NCI-H2227 (cell line): Measurements from ENCODE around the gene FOXO3.

Experiments
- DNase-seq: peaks from one replicate; lab custom pipeline; 2025; ENCODE audit not compliant: unreplicated experiment; lab: John Stamatoyannopoulos, UW

FOXO3 gene

DNA sequence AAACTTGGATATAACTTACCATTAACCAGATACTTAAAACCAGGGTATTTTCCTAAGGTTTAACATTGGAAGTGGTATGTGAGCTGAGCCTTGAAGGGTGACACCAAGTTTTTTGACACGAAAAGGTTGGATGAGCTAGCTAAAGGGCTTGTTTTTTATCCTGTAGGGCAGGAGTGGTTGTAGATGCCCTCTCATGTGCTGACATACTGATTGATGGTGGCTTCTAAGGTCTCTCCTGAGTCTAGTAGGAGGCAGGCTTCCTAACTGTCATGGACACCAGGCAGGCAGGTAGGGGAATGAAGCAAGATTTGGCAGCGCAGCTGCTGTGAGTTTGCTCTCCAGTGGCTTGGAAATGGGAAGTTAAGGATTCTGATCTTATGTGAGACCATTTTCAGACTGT lies 66.1 kb downstream of the FOXO3 start:
- DNase-seq: no peak

- no peak for DNase-seq
These were observed 67.2 kb downstream of the FOXO3 start for GRCh38 chr6:108627692-108628550.

GRCh38 chr6:108630050-108630714 lies 69.5 kb downstream of the FOXO3 start:
- DNase-seq: no peak

GRCh38 chr6:108632441-108632840 lies 71.7 kb downstream of the FOXO3 start:
- no peak for DNase-seq

DNA sequence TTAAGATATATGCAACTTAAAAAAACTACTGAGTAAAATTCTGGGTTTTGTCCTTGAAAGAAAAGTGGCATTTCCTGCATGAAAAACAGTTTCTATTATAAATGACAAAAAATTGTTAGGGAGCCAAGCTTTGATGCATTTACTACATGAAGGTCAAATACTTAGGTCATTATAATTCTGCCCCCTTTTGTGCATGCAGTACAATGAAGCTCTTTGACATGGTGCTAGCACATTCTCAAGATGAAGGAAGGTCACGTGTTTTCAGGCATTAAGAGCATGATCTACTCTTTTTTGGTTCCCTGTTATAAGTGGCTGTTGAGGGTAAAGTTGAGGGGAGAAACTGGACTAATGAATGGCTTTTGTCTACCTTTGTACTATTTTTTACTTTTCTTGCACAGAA lies 72.7 kb downstream of the FOXO3 start:
- DNase-seq: no peak

- no peak for DNase-seq
These were observed 74.9 kb downstream of the FOXO3 start for GRCh38 chr6:108635505-108636226.

- no peak for DNase-seq
These were observed 77.2 kb downstream of the FOXO3 start for GRCh38 chr6:108637963-108638362.

- no peak for DNase-seq
These were observed 78.3 kb downstream of the FOXO3 start for GRCh38 chr6:108638993-108639392.

DNA sequence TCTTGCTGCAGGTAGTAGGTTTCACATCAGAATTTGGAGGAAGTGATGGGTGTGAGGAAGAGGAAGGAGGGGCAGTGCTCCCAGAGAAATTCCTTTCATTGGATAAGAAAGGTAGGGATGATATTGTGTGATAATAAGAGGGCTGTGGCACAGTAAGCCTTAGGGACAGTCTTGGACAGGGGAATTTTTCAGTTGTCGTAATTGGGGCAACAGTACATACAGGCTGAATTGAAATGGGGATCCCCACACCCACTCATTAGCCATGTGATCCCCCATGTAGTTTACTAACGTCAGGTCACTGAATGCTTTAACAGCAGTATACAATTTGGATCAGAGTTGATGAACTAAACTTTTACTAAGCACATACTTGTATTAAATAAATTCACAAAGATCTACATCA lies 79.4 kb downstream of the FOXO3 start:
- DNase-seq: no peak

DNA sequence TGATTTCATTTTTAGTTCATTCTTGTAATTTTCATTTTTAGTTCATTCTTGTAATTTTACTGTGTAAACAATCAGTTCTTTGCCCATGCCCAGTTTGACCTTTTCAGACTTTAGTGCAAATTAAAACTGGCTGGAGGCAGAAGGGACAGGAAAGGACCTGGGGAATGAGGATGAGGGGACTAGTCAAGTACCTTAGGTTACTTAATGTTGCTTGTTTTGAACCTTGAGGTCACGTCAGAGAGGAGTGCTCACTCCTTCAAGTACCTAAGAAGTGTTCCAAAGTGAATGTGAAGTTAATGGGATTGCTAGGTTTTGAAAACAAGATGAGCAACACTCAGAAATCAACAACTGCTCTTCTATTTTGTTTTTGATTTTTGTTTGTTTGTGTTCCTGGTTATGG lies 82.5 kb downstream of the FOXO3 start:
- no peak for DNase-seq

- no peak for DNase-seq
These were observed 83.5 kb downstream of the FOXO3 start for GRCh38 chr6:108644252-108644651.

DNA sequence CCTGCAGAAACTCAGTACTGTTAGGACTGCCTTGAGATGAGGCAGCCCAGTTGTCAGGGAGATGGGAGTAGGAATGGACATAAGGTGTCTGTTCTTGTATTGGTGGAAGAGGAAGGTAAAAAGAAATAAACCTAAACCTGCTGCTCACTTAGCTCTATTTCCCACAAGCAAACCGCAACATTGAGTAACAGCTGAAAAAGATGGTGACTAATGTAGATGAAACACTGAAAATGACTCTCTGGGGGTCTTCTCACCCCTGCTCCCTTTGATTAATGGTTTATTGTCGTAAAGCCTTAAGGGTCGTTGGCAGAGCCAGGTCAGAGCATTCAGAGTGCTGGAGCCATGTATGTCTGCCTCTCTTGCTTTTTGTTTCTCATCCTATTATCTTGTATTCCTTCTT lies 87.5 kb downstream of the FOXO3 start:
- no peak for DNase-seq

GRCh38 chr6:108650325-108650724 lies 89.6 kb downstream of the FOXO3 start:
- DNase-seq: no peak

GRCh38 chr6:108650781-108651180 lies 90.1 kb downstream of the FOXO3 start:
- DNase-seq: no peak

- DNase-seq: no peak
These were observed 90.9 kb downstream of the FOXO3 start for GRCh38 chr6:108651340-108652227.

GRCh38 chr6:108652375-108652774 lies 91.7 kb downstream of the FOXO3 start:
- DNase-seq: no peak

DNA sequence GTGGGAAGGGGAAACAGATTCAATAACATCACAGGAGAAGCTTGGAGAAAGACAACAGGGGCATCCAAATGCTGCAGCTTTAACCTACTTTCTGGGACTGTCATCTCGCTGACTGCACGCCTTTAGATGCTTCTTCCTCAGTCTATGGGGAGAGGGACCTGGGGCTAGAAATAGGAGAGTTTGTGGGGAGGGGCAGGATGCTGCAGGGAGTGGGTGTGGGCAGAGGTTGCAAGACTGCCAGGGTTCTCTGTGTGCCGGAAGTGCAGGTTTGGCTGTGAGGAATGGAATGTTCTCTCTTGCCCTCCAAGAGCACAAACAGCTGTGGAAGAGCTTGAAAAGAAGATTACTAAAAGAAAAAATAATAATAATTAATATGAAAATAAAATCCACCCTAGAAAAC lies 93.2 kb downstream of the FOXO3 start:
- no peak for DNase-seq

DNA sequence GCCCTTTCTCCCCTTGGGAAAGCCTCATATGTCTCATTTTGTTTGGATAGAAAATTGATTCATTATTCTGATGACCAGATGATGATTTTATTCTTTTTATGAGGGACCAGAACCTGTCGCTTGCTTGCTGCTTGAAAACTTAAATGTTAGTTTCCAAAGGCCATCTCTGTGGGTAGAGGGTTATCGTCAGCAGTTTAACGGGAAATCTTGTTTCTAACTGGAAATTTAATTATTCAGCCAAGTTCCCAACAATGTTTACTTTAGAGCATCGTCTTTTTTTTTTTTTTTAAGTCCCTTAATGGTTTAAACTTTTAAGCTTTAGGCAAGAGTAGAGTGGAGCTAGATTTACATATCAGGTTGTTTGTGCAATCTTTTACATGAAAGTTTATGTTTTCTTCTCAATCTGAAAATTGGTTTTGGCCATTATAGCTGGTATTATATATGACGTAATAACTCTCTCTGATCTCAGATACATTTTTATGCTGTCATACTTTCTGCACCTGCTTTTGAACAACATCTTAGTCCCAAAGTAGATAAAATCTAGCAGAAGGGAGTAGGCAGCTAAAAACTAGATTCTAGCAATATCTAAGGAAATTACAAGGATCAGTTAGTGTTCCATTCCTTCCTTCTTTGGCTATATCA lies 93.9 kb downstream of the FOXO3 start:
- DNase-seq: no peak

- DNase-seq: no peak
These were observed 95.3 kb downstream of the FOXO3 start for GRCh38 chr6:108655806-108656651.

GRCh38 chr6:108656836-108657235 lies 96.1 kb downstream of the FOXO3 start:
- DNase-seq: no peak
